Stomach smooth muscle (tissue), 2 donors: Measurements from ENCODE around the gene RHOF.
A peak's percentile ranks its signal among the peaks of the same experiment; 100 is the strongest.

Experiments used
- H3K27ac ChIP-seq: one replicate; pipeline ENCODE4 v1.7.0; 2013; ENCODE audit warnings: mild to moderate bottlenecking, low read length, inconsistent platforms
- H3K27me3 ChIP-seq, 2 donors: one replicate each; pipeline ENCODE4 v1.7.0; 2013; ENCODE audit warnings: low read length in 2 of 2; ENCODE audit not compliant: insufficient read depth in 2 of 2, control insufficient read depth in 1 of 2
- H3K36me3 ChIP-seq, 2 donors: one replicate each; pipeline ENCODE4 v1.7.0; 2013; ENCODE audit warnings: low read length in 2 of 2; ENCODE audit not compliant: control insufficient read depth in 2 of 2, insufficient read depth in 2 of 2
- H3K4me1 ChIP-seq: one replicate; pipeline ENCODE4 v1.7.0; 2013; ENCODE audit warnings: low read length; ENCODE audit not compliant: control insufficient read depth, insufficient read depth
- H3K4me3 ChIP-seq, 2 donors: one replicate each; pipeline ENCODE4 v1.7.0; 2013; ENCODE audit warnings: low read length in 2 of 2
- H3K9ac ChIP-seq, 2 donors: one replicate each; pipeline ENCODE4 v1.7.0; 2013; ENCODE audit warnings: low read length in 2 of 2, mild to moderate bottlenecking in 1 of 2
- H3K9me3 ChIP-seq, 2 donors: one replicate each; pipeline ENCODE4 v1.7.0; 2013; ENCODE audit warnings: low read length in 2 of 2; ENCODE audit not compliant: control insufficient read depth in 2 of 2
- donor health status: healthy.
- donor health status: Pancreatic carcinoma.

Gene RHOF, protein sequence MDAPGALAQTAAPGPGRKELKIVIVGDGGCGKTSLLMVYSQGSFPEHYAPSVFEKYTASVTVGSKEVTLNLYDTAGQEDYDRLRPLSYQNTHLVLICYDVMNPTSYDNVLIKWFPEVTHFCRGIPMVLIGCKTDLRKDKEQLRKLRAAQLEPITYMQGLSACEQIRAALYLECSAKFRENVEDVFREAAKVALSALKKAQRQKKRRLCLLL

DNA sequence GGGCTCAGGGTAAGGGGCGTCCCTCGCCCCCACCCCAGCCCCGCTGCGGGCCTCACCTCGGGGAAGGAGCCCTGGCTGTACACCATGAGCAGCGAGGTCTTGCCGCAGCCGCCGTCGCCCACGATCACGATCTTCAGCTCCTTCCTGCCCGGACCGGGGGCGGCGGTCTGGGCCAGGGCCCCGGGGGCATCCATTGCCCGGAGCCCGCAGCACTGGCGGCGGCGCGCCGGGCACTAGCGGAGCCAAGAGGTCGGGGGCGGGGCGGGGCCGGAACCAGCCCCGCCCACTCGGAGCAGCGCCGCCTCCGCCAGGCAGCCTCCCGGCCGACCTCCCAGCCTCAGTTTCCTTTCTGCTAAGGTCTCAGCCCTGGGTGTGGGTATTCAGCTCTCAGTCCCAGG is at the start of gene RHOF:
RHOF (minus strand) TSS at position 249 of the 398 bp plus-strand sequence; CDS start at position 194, 55 bp downstream.
- Histone ChIP-seq H3K4me3 (peak within 1 kb of the TSS; percentile 63 to 79), H3K9ac (peak within 1 kb of the TSS; percentile 47 to 54), H3K27me3 (no peaks in the 10 kb centered on the region), H3K27ac (peak within 1 kb of the TSS; percentile 84), H3K36me3 (peaks cover 0 to 1% of the 10 kb centered on the region in 2 donors), H3K4me1 (peaks cover 59% of the 10 kb centered on the region), H3K9me3 (no peaks in the 10 kb centered on the region)

DNA sequence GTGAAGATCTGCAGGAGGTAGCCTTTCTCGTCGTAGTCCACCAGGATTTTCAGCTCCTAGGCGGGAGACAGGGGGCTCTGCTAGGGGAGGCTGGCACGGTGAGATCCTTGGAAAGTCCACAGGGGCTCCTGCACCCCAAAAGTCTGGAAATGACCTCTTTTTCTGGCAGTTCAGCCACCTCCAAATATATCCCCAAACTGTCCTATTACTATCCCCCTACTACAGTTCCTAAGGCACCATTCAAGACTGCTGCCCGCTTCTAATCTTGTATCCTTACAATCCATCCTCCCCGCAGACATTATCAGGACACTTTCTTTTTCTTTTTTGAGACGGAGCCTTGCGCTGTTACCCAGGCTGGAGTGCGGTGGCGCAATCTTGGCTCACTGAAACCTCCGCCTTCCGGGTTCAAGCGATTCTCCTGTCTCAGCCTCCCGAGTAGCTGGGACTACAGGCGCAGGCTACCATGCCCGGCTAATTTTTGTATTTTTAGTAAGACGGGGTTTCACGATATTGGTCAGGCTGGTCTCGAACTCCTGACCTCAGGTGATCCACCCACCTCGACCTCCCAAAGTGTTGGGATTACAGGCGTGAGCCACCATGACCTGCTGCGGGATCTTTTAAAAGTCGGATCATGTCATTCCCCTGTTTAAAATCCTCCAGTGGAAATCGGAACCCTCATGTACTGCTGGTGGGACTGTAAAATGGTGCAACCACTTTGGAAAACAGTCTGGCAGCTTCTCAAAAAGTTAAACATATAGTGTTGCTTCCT is 46.7 kb upstream of the RHOF start:
- no peaks in the 10 kb centered on the region for H3K27me3 ChIP-seq
- H3K9ac ChIP-seq, result peak overlapping the region; percentile 71 to 78
- no peaks in the 10 kb centered on the region for H3K9me3 ChIP-seq
- H3K36me3 ChIP-seq, result no peaks in the 10 kb centered on the region
- peaks cover 14% of the 10 kb centered on the region for H3K4me1 ChIP-seq
- H3K4me3 ChIP-seq, result peak overlapping the region; percentile 81 to 89
- H3K27ac ChIP-seq, result peak overlapping the region; percentile 49

DNA sequence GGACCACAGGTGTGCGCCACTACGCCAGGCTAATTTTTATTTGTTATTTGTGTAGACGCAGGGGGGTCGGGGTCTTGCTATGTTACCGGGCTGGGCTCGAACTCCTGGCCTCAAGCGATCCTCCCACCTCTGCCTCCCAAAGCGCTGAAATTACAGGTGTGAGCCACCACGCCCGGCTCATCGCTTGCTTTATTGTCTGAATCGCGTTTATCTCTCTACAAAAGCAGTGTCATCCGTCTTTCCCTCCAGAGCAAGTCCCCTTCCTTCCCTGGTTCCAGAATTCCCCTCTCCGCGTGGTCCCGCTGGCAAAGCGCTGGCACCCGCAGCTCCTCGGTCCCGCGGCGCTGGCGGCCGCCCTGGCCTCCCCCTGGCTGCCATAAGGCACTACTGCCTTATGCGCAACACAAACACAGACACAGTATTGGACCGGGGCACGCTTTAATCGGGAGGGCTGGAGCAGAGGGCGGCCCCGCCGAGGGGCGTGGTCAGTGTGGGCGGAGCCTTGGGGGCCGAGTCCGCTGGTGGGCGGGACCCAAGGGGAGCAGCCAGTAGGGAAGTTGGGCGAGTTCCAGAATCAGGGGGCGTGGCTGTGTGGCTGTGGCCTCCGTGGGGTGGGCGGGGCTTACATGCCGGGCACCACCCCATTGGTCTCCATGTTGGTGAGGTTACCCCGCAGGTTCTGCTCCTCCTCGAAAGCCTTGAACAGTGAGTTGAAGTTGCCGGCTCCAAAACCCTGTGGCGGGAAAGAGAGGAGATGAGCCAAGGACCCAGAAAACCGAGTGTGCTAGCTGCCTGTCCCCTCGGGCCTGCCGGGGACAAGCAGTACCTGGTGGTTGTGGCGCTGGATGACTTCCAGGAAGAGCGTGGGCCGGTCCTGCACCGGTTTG is 45.9 kb upstream of the RHOF start:
- Histone ChIP-seq H3K27ac (peak overlapping the region; percentile 49), H3K9me3 (no peaks in the 10 kb centered on the region), H3K27me3 (no peaks in the 10 kb centered on the region), H3K4me1 (peaks cover 14% of the 10 kb centered on the region), H3K9ac (peak overlapping the region; percentile 71 to 78), H3K4me3 (peak overlapping the region; percentile 81 to 89), H3K36me3 (no peaks in the 10 kb centered on the region)

- Histone ChIP-seq H3K4me3 (no peak overlapping the region), H3K27me3 (no peaks in the 10 kb centered on the region), H3K4me1 (peaks cover 14% of the 10 kb centered on the region), H3K36me3 (no peaks in the 10 kb centered on the region), H3K27ac (no peak overlapping the region), H3K9me3 (no peaks in the 10 kb centered on the region), H3K9ac (no peak overlapping the region)
Observed at GRCh38 chr12:121838126-121838525, 44.6 kb upstream of the RHOF start.

- no peaks in the 10 kb centered on the region for H3K36me3 ChIP-seq
- no peak overlapping the region for H3K27ac ChIP-seq
- no peaks in the 10 kb centered on the region for H3K9me3 ChIP-seq
- no peaks in the 10 kb centered on the region for H3K27me3 ChIP-seq
- peaks cover 14% of the 10 kb centered on the region for H3K4me1 ChIP-seq
- no peak overlapping the region for H3K9ac ChIP-seq
- H3K4me3 ChIP-seq, result no peak overlapping the region
Observed at GRCh38 chr12:121837680-121838079, 44.2 kb upstream of the RHOF start.

DNA sequence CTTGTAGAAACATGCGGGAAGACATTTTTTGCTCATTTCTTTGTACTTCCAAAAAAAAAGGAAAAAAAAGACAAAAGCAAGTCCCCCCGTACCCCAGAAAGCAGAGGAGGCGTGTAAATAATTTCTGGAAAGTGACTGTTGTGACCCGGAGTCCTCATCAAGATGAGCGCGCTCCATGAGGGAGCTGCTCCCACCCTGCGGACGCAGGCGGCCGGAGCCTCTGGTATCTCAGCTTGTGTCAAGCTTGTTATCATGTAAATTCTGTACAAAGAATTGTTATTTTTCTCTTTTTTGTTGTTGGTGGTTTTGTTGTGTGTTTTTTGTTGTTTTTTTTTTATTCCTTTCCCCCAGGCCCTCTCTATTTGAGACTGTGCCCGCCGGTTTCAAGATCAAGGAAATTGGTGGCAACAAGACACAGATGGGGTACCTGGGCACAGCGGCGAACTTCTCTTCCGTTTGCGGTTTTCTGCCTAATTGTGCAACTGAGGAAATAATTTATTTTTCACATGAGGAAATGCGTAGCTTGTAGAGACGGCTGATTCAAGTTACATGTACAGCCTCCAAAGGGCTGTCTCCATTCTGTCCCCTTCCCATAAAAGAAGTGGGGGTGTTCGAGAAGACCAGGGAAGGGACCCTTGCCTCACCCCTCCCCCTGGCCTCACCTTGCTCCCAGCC is 38.2 kb upstream of the RHOF start:
- Histone ChIP-seq H3K27me3 (no peaks in the 10 kb centered on the region), H3K4me3 (no peak overlapping the region), H3K9me3 (no peaks in the 10 kb centered on the region), H3K4me1 (peaks cover 8% of the 10 kb centered on the region), H3K36me3 (peaks cover 27 to 35% of the 10 kb centered on the region in 2 donors), H3K9ac (no peak overlapping the region), H3K27ac (no peak overlapping the region)

- H3K27ac ChIP-seq, result peak overlapping the region; percentile 6
- H3K4me1 ChIP-seq, result peaks cover 8% of the 10 kb centered on the region
- no peak overlapping the region for H3K9ac ChIP-seq
- peaks cover 33 to 36% of the 10 kb centered on the region in 2 donors for H3K36me3 ChIP-seq
- H3K9me3 ChIP-seq, result no peaks in the 10 kb centered on the region
- no peaks in the 10 kb centered on the region for H3K27me3 ChIP-seq
- H3K4me3 ChIP-seq, result no peak overlapping the region
Observed at GRCh38 chr12:121830588-121831265, 37.2 kb upstream of the RHOF start.

DNA sequence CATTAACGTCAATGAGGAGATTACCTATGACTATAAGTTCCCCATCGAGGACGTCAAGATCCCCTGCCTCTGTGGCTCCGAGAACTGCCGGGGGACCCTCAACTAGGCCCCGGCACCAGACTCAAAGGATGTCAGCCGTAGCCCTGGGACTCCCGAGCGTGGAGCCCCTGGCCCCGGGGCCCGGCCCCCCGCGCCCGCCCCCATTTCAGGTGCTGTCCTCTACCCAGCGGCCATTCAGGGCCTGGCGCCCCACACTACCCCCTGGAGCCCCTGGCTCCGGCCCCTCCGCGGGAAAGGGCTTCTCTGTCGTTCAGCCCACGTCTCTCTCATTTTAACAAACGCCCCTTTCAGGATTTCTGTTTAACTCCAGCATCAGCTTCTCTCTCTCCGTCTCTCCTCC is 36.6 kb upstream of the RHOF start:
- H3K9ac ChIP-seq, result no peak overlapping the region
- peak overlapping the region; percentile 6 for H3K27ac ChIP-seq
- H3K4me3 ChIP-seq, result no peak overlapping the region
- H3K27me3 ChIP-seq, result no peaks in the 10 kb centered on the region
- no peaks in the 10 kb centered on the region for H3K9me3 ChIP-seq
- peaks cover 8% of the 10 kb centered on the region for H3K4me1 ChIP-seq
- H3K36me3 ChIP-seq, result peaks cover 33 to 36% of the 10 kb centered on the region in 2 donors

DNA sequence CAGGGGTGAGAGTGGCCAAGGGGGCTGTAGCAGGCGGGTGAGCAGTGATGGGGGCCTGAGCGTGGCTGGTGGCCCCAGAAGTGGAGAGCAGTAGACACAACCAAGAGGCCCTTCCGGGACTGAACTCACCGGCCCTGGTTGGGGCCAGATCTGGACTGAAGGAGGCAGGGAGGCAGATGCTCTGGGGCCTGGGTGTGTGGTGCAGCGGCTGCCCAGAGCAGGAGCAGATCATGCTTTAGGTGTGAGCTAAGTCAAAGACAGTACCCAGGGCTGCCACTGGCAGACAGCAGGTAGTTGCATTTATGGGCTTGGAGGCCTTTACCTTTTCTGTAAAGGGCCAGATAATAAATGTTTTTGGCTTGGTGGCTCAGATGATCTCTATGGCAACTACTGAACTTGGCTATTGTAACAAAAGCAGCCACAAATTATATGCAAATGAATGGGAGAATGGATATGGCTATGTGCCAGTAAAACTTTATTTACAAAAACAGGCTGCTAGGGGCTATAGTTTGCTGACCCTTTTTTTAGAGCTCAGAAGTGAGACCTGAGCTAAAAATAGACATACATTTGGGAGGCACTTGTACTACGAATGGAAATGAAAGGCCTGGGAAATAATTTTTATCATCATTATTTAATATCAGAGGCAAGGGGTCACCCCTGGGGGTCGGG is 35.9 kb upstream of the RHOF start:
- peaks cover 33 to 36% of the 10 kb centered on the region in 2 donors for H3K36me3 ChIP-seq
- H3K9ac ChIP-seq, result no peak overlapping the region
- H3K27me3 ChIP-seq, result no peaks in the 10 kb centered on the region
- peaks cover 8% of the 10 kb centered on the region for H3K4me1 ChIP-seq
- H3K27ac ChIP-seq, result no peak overlapping the region
- H3K4me3 ChIP-seq, result no peak overlapping the region
- no peaks in the 10 kb centered on the region for H3K9me3 ChIP-seq
